Skin epidermis (tissue), 12 donors: ENCODE data around the gene FIGN.

ENCODE experiments used
- H3K27ac ChIP-seq, 21 experiments: fragments of 200-600 bp; sonication (generic) in 11 of 21; one replicate each; pipeline ENCODE4 v1.5.0; 2020; ENCODE audit warnings: mild to moderate bottlenecking in 3 of 21, inconsistent platforms in 2 of 21, moderate library complexity in 2 of 21
- H3K4me3 ChIP-seq, 7 experiments: fragments of 200-600 bp; sonication (generic) in 2 of 7; one replicate each; pipeline ENCODE4 v1.5.0; 2020; ENCODE audit warnings: inconsistent platforms in 2 of 7, mild to moderate bottlenecking in 2 of 7, moderate library complexity in 1 of 7

The FIGN gene

GRCh38 chr2:163673522-163673921, 62.3 kb downstream of the FIGN start:
- Histone ChIP-seq H3K4me3 (no peak overlapping the region), H3K27ac (no peak overlapping the region)

GRCh38 chr2:163670929-163671328, 64.9 kb downstream of the FIGN start:
- no peak overlapping the region for H3K27ac ChIP-seq
- no peak overlapping the region for H3K4me3 ChIP-seq

GRCh38 chr2:163669506-163669905, 66.3 kb downstream of the FIGN start:
- H3K27ac ChIP-seq, result no peak overlapping the region

GRCh38 chr2:163667064-163667887, 68.5 kb downstream of the FIGN start:
- H3K27ac ChIP-seq, result no peak overlapping the region

More at GRCh38 chr2:163669506-163669905, 66.3 kb downstream of the FIGN start:
- no peak overlapping the region for H3K4me3 ChIP-seq

DNA sequence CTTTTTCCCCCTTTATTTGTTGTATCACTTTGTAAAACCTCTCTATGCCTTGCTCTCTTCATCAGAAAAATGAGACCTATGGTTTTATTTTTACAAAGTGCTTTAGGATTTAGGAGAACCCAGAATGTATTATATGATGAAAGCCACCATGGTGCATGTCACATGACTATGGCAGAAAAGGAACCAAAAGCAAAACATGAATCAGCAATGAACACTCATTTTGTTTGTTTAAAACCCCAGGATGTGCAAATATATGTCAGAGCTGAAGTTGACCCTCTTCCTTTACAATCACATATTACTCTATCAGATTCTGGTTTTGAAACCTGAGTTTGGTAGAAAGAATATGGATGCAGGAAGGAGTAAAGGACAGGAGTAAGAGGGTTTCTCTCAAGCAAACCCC, 70.0 kb downstream of the FIGN start:
- H3K4me3 ChIP-seq, result no peak overlapping the region
- H3K27ac ChIP-seq, result no peak overlapping the region

More at GRCh38 chr2:163667064-163667887, 68.5 kb downstream of the FIGN start:
- H3K4me3 ChIP-seq, result no peak overlapping the region

DNA sequence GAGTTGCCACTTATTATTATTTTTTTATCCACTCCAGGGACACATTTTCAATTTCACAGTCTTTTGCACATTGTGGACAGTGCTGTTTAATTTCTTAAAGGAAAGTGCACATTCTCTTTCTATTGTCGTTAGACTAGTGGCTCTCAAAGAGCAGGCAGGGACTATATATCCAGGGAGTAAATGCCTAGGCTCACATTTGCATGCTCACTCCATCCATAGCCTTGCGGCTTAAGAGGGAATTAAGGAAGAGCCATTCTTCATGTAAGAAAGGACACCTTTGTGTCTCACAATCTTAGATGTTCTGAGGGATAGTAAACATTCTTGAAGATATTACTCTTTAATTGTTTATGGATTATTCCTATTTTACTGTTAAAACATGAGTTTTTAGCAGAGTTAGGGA, 70.8 kb downstream of the FIGN start:
- Histone ChIP-seq H3K4me3 (no peak overlapping the region), H3K27ac (no peak overlapping the region)

GRCh38 chr2:163664610-163665009, 71.2 kb downstream of the FIGN start:
- H3K27ac ChIP-seq, result no peak overlapping the region

GRCh38 chr2:163662141-163662780, 73.5 kb downstream of the FIGN start:
- no peak overlapping the region for H3K27ac ChIP-seq

More at GRCh38 chr2:163664610-163665009, 71.2 kb downstream of the FIGN start:
- H3K4me3 ChIP-seq, result no peak overlapping the region

GRCh38 chr2:163659224-163659623, 76.6 kb downstream of the FIGN start:
- Histone ChIP-seq H3K4me3 (no peak overlapping the region), H3K27ac (peak overlapping the region in 1 of 21 experiments; percentile 15)

More at GRCh38 chr2:163662141-163662780, 73.5 kb downstream of the FIGN start:
- H3K4me3 ChIP-seq, result no peak overlapping the region

DNA sequence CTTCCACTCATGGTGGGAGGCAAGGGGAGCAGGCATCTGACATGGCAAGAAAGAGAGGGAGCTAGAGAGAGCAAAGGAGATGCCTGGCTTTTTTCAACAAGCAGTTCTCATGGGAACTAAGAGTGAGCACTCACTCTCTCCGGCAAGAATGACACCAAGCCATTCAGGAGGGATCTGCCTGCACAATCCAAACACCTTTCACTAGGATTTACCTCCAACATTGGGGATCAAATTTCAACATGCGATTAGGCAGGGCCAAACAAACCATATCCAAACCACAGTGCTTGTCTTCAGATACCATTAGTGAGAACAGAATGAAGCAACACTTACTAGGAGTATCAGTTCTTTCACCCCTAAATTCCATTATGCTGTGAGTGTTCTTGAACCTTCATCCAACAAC, 77.3 kb downstream of the FIGN start:
- Histone ChIP-seq H3K27ac (no peak overlapping the region), H3K4me3 (no peak overlapping the region)

GRCh38 chr2:163657281-163657656, 78.5 kb downstream of the FIGN start:
- Histone ChIP-seq H3K27ac (no peak overlapping the region), H3K4me3 (no peak overlapping the region)

- no peak overlapping the region for H3K4me3 ChIP-seq
- H3K27ac ChIP-seq, result no peak overlapping the region
Observed at GRCh38 chr2:163656622-163657280, 79.1 kb downstream of the FIGN start.

- H3K4me3 ChIP-seq, result no peak overlapping the region
- no peak overlapping the region for H3K27ac ChIP-seq
Observed at GRCh38 chr2:163655667-163656066, 80.1 kb downstream of the FIGN start.

DNA sequence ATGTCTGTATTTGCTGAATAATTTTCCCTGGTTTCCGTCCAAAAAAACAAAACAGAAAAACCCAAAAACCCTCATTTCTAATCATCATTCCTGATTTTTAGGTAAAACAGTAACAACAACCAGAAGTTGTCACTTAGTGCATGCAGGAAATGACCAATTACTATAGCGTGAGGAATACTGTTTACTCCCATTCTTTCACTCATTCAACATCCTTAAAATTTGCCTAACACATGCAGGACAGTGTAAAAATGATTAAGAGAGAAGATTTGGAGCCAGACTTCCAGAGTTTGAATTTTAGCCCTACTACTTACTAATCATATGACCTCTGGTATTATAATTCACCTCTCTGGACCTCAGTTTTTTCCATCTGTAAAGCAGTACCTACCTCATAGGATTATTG, 83.1 kb downstream of the FIGN start:
- H3K4me3 ChIP-seq, result no peak overlapping the region
- H3K27ac ChIP-seq, result no peak overlapping the region

DNA sequence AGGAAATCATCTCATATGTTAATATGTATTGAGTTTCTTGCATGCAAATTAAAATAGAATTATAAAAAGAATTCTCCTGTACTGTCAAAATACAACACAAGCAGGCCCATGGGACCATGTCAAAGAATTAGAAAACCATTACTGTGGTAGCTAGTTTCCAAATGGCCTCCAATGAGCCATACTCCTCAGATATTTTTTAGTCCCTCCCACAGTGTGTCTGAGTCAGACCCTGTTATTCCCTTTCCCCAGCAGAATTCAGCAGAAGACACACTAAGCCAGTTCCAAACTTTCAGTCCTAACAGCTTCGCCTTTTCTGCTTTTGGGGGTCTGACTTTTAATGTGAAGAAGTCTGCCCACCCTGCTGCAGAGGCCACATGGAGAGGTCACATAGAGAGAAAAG, 86.7 kb downstream of the FIGN start:
- H3K27ac ChIP-seq, result no peak overlapping the region

GRCh38 chr2:163647300-163647699, 88.5 kb downstream of the FIGN start:
- Histone ChIP-seq H3K27ac (no peak overlapping the region), H3K4me3 (no peak overlapping the region)

More for the DNA sequence above, 86.7 kb downstream of the FIGN start:
- no peak overlapping the region for H3K4me3 ChIP-seq

- H3K27ac ChIP-seq, result no peak overlapping the region
- no peak overlapping the region for H3K4me3 ChIP-seq
Observed at GRCh38 chr2:163646687-163647086, 89.1 kb downstream of the FIGN start.

DNA sequence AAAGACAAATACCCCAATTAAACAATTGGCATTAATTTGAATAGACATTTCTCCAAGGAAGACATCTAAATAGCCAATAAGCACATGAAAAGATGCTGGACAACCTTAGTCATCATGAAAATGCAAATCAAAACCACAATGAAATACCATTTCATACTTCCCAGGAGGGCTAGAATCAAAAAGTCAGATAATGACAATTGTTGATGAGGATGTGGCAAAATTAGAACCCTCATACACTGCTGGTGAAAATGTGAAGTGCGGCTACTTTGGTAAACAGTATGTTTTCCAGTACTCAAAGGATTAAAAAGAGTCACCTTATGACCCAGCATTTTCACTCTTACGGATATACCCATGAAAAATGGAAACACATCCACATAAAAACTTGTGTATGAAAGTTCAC, 91.6 kb downstream of the FIGN start:
- Histone ChIP-seq H3K27ac (no peak overlapping the region), H3K4me3 (no peak overlapping the region)

DNA sequence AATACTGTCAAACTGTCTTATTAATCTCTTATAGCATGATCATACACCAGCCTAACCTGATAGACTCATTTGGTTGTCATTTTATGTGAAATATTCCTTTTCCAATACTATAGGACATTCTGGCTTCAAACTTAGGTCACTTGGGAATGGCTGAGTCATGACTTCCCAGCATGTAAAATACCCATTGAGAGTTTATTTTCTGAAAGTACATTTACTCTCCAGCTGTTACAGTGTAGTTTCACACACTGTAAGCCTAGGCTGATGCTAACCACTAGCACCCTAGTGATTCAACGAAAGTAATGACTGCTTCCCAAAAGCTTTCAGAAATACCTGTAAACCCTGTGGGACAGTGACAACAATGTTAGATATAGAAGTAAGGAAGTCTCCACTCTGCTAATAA, 93.8 kb downstream of the FIGN start:
- no peak overlapping the region for H3K27ac ChIP-seq
- H3K4me3 ChIP-seq, result no peak overlapping the region

DNA sequence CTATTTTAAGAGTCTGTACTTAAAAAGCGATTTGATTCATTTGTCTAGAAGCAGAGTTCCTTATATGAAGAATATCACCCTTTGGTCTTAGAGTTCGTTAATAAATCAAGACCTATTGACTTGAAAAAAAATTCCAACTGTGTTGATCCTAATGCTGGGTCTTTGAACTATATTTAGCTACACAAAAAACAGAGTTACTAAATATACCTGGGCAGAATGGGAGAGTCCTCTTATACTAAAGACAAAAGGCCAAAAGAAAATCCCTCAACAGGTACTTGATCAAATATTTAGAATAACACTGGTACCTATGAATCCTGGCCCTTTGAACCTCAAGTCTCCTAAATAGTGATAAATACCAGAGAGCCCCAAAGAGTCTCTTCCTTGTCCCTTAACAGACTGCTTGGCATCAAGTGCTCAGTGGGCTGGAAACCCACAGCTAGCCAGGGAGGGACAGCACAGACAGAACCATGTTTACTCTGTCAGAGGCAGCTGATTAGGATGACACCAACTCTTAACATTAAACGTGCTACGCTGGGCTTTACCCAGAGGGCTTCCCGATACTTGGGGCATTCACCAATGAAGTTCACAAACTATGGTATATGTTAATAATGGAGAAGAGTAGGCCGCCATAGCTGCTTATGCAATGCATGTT, 95.1 kb downstream of the FIGN start:
- Histone ChIP-seq H3K27ac (no peak overlapping the region), H3K4me3 (no peak overlapping the region)
